ENCODE results near the gene SRM. TPM values are rescaled to one million over a fixed set of nuclear protein-coding genes. Genes with fewer than 3 reads are reported as not detected.

Gene SRM
- total and polyA plus RNA-seq, 4 donors, result 8.6 to 59.1 (median 24.3) TPM

DNA sequence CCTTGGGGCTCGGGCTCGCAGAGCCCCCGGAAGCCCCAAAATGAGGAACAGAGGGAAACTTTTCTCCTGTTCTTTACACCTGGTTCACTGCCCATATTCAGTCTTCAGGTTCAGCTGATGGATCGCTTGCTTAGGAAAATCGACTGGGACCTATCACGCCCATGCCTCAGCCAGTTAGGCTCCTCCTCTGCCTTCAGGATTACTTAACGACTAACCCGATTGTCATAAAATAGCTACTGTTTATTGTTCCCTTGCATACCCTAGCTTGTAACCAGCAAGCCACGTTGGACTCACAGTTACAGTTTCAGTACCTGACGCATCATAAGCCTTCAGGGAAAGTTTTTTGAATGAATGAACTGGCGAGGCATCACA, 46.7 kb downstream of the SRM start:
- Histone ChIP-seq H3K9ac (ENCODE audit: low read depth in 1 of 2, low read length in 2 of 2) (peak overlapping the region; percentile 83 to 86), H3K36me3 (ENCODE audit: control insufficient read depth in 4 of 4, insufficient read depth in 3 of 4, low read depth in 1 of 4, low read length in 3 of 4) (peaks cover 6 to 26% (median 21%) of the 10 kb centered on the region in 4 donors), H3K27ac (ENCODE audit: low read depth in 1 of 2, low read length in 2 of 2) (peak overlapping the region; percentile 92 to 96), H3K4me3 (ENCODE audit: low read depth in 1 of 3, low read length in 3 of 3) (peak overlapping the region; percentile 60 to 87 (median 85)), H3K4me1 (ENCODE audit: control insufficient read depth in 4 of 4, insufficient read depth in 4 of 4, low read length in 3 of 4) (peaks cover 9 to 24% (median 18%) of the 10 kb centered on the region in 4 donors), H3K9me3 (ENCODE audit: control insufficient read depth in 4 of 4, low read length in 3 of 4) (no peaks in the 10 kb centered on the region), H3K27me3 (ENCODE audit: control insufficient read depth in 4 of 4, insufficient read depth in 4 of 4, low read length in 3 of 4) (no peaks in the 10 kb centered on the region)
- no peak for TF ChIP-seq RAD21 (IDR thresholded peaks at IDR 0.05)
- TF ChIP-seq GABPA (IDR thresholded peaks at IDR 0.05 in 1 of 2, conservative IDR thresholded peaks at IDR 0.05 in 1 of 2), result no peak
- no peak for TF ChIP-seq NR2F2 (IDR thresholded peaks at IDR 0.05)
- TF ChIP-seq JUND (IDR thresholded peaks at IDR 0.05), result no peak
- TF ChIP-seq YY1 (IDR thresholded peaks at IDR 0.05), result no peak
- no peak for TF ChIP-seq HNF4A (conservative IDR thresholded peaks at IDR 0.05)
- TF ChIP-seq TAF1 (conservative IDR thresholded peaks at IDR 0.05), result no peak
- TF ChIP-seq FOXA2 (IDR thresholded peaks at IDR 0.05), result no peak
- WGBS, result 2% methylated on average over 11 of the region's 11 CpGs
- DNase-seq (ENCODE audit: low spot score), result no peak

DNA sequence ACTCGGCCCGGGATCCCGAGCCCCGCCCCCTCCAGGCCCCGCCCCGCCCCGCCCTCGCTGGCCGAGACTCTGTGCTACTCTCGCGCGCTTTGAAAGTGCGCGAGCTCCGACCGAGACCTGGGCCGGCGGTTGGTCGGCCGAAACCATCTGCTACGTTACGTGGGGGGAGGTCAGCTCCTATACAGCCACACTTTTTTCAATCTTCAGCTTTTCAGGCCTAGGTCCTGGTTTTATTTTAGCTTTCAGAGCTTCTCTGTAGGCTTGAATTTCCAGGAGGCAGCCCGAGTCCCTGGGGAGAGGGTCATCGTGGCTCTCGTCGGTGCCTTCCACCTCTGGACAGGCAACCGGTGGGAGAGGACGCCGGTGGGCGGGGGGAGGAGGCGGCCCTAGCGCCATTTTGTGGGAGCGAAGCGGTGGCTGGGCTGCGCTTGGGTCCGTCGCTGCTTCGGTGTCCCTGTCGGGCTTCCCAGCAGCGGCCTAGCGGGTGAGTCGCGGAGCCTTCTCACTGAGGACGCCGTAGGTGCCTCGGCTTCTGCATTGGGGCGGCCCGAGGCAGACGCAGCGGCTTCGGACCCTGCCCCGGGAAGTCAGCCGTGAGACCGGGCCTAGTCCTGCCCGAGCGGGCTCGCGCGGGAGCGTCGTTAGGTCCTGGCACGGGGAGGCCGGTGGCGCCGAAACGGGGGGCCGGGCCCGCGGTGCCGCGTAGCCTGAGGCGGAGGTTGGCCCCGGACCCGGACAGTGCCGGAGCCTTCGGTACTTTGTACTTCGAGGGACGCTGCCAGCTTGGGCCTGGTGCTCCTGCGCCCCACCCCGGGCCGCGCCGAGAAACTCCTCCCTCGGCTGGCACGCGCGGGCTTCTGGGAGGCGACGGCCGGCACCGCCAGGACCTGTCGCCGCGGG, 47.3 kb downstream of the SRM start, which contains the start of gene TARDBP:
Gene TARDBP, plus strand, starts transcription at position 395 of the 900 bp plus-strand sequence. CDS start 1,074 bp downstream, outside the sequence.
- WGBS, result under 1% methylated on average over 94 of the region's 94 CpGs
- Histone ChIP-seq H3K36me3 (ENCODE audit: control insufficient read depth in 4 of 4, insufficient read depth in 3 of 4, low read depth in 1 of 4, low read length in 3 of 4) (peaks cover 6 to 25% (median 19%) of the 10 kb centered on the region in 4 donors), H3K4me3 (ENCODE audit: low read depth in 1 of 3, low read length in 3 of 3) (peak within 1 kb of the TSS; percentile 60 to 87 (median 85)), H3K9ac (ENCODE audit: low read depth in 1 of 2, low read length in 2 of 2) (peak within 1 kb of the TSS; percentile 83 to 86), H3K27ac (ENCODE audit: low read depth in 1 of 2, low read length in 2 of 2) (peak within 1 kb of the TSS; percentile 92 to 96), H3K9me3 (ENCODE audit: control insufficient read depth in 4 of 4, low read length in 3 of 4) (no peaks in the 10 kb centered on the region), H3K4me1 (ENCODE audit: control insufficient read depth in 4 of 4, insufficient read depth in 4 of 4, low read length in 3 of 4) (peaks cover 9 to 24% (median 18%) of the 10 kb centered on the region in 4 donors), H3K27me3 (ENCODE audit: control insufficient read depth in 4 of 4, insufficient read depth in 4 of 4, low read length in 3 of 4) (no peaks in the 10 kb centered on the region)
- peak; percentile 95 for DNase-seq (ENCODE audit: low spot score)
- peak; percentile 45 to 52 for TF ChIP-seq EGR1 (IDR thresholded peaks at IDR 0.05; ENCODE audit: low read depth in 2 of 2)
- TF ChIP-seq, protein P1, sequence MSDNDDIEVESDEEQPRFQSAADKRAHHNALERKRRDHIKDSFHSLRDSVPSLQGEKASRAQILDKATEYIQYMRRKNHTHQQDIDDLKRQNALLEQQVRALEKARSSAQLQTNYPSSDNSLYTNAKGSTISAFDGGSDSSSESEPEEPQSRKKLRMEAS (IDR thresholded peaks at IDR 0.05), result peak; percentile 59
- no peak for TF ChIP-seq HNF4G (IDR thresholded peaks at IDR 0.05)
- TF ChIP-seq RAD21 (IDR thresholded peaks at IDR 0.05), result no peak
- peak in 1 of 2 donors; percentile 34 for TF ChIP-seq GABPA (IDR thresholded peaks at IDR 0.05 in 1 of 2, conservative IDR thresholded peaks at IDR 0.05 in 1 of 2)
- TF ChIP-seq ZBTB33 (IDR thresholded peaks at IDR 0.05), result peak; percentile 99
- no peak for TF ChIP-seq TAF1 (conservative IDR thresholded peaks at IDR 0.05)
- peak; percentile 66 for TF ChIP-seq SP1 (IDR thresholded peaks at IDR 0.05)
- TF ChIP-seq YY1 (IDR thresholded peaks at IDR 0.05), result peak; percentile 99

Other genes with a start within 250 kb of the SRM start
- 10 to 100 TPM; 78.4 to 80.1 TPM for gene TARDBP, start 47.4 kb downstream of the SRM start, total RNA-seq
- gene TARDBP, start 47.4 kb downstream of the SRM start, polyA plus RNA-seq, result 10 to 100 TPM; 44.4 to 87.6 TPM
- 100 to 1,000 TPM in 1 of 2 donors, 10 to 100 TPM in 1; 30.0 to 118 TPM for gene MASP2, start 12.8 kb downstream of the SRM start, total RNA-seq
- gene MASP2, start 12.8 kb downstream of the SRM start, polyA plus RNA-seq, result 100 to 1,000 TPM; 307 to 530 TPM
- 10 to 100 TPM; 26.3 to 29.2 TPM for gene EXOSC10, start 39.9 kb upstream of the SRM start, total RNA-seq
- gene EXOSC10, start 39.9 kb upstream of the SRM start, polyA plus RNA-seq, result 10 to 100 TPM; 11.3 to 15.6 TPM
- gene ANGPTL7, start 129.3 kb upstream of the SRM start, total RNA-seq, result not detected
- under 1 TPM; 0.06 to 0.07 TPM for gene ANGPTL7, start 129.3 kb upstream of the SRM start, polyA plus RNA-seq
- gene MTOR, start 202.5 kb upstream of the SRM start, total RNA-seq, result 10 to 100 TPM; 21.8 to 45.0 TPM
- gene MTOR, start 202.5 kb upstream of the SRM start, polyA plus RNA-seq, result 10 to 100 TPM; 11.6 to 18.0 TPM
- 10 to 100 TPM in 1 of 2 donors, 1 to 10 TPM in 1; 5.4 to 10.2 TPM for gene UBIAD1, start 213.2 kb upstream of the SRM start, total RNA-seq
- 1 to 10 TPM; 8.7 to 9.0 TPM for gene UBIAD1, start 213.2 kb upstream of the SRM start, polyA plus RNA-seq

Data from liver (tissue), 9 donors.